IPS-15b (cell line): ENCODE measurements around the gene HSD17B12.
A peak's percentile ranks its signal among the peaks of the same experiment; 100 is the strongest.

ENCODE experiments used
- H3K27me3 ChIP-seq: one replicate; pipeline ENCODE4 v1.6.1; 2013; ENCODE audit warnings: low read length; ENCODE audit not compliant: control insufficient read depth, insufficient read depth
- H3K36me3 ChIP-seq: one replicate; pipeline ENCODE4 v1.6.1; 2013; ENCODE audit warnings: low read length; ENCODE audit not compliant: control insufficient read depth, insufficient read depth
- H3K4me1 ChIP-seq: one replicate; pipeline ENCODE4 v1.6.1; 2013; ENCODE audit warnings: mild to moderate bottlenecking, low read length; ENCODE audit not compliant: control insufficient read depth, insufficient read depth
- H3K4me3 ChIP-seq: one replicate; pipeline ENCODE4 v1.5.1; 2013; ENCODE audit warnings: low read depth, low read length
- H3K9ac ChIP-seq: one replicate; pipeline ENCODE4 v1.6.1; 2013; ENCODE audit warnings: low read depth, mild to moderate bottlenecking, low read length
- H3K9me3 ChIP-seq: one replicate; pipeline ENCODE4 v1.6.1; 2013; ENCODE audit warnings: mild to moderate bottlenecking, low read length; ENCODE audit not compliant: control insufficient read depth, insufficient read depth

The HSD17B12 gene

GRCh38 chr11:43879789-43880639 is 199.5 kb downstream of the HSD17B12 start:
- Histone ChIP-seq H3K27me3 (peaks cover 30% of the 10 kb centered on the region), H3K4me3 (peak overlapping the region; percentile 45), H3K36me3 (no peaks in the 10 kb centered on the region), H3K9ac (no peak overlapping the region), H3K4me1 (no peaks in the 10 kb centered on the region), H3K9me3 (no peaks in the 10 kb centered on the region)

GRCh38 chr11:43880640-43881159 is 200.2 kb downstream of the HSD17B12 start, which contains the start of gene ALKBH3:
Gene ALKBH3 (plus strand): TSS chr11:43880831. CDS start chr11:43882653, 1,822 bp downstream.
- Histone ChIP-seq H3K4me3 (peak within 1 kb of the TSS; percentile 92), H3K4me1 (no peaks in the 10 kb centered on the region), H3K9ac (peak within 1 kb of the TSS; percentile 49), H3K36me3 (no peaks in the 10 kb centered on the region), H3K9me3 (no peaks in the 10 kb centered on the region), H3K27me3 (peaks cover 26% of the 10 kb centered on the region)

GRCh38 chr11:43892851-43893250 is 212.3 kb downstream of the HSD17B12 start:
- H3K27me3 ChIP-seq = no peaks in the 10 kb centered on the region
- no peak overlapping the region for H3K9ac ChIP-seq
- no peaks in the 10 kb centered on the region for H3K9me3 ChIP-seq
- peaks cover 7% of the 10 kb centered on the region for H3K36me3 ChIP-seq
- no peak overlapping the region for H3K4me3 ChIP-seq
- H3K4me1 ChIP-seq = no peaks in the 10 kb centered on the region

- H3K27me3 ChIP-seq = no peaks in the 10 kb centered on the region
- no peaks in the 10 kb centered on the region for H3K9me3 ChIP-seq
- H3K4me1 ChIP-seq = no peaks in the 10 kb centered on the region
- H3K4me3 ChIP-seq = no peak overlapping the region
- peaks cover 13% of the 10 kb centered on the region for H3K36me3 ChIP-seq
- H3K9ac ChIP-seq = no peak overlapping the region
Measured at GRCh38 chr11:43894546-43894945, 214.0 kb downstream of the HSD17B12 start.

- no peak overlapping the region for H3K4me3 ChIP-seq
- no peaks in the 10 kb centered on the region for H3K9me3 ChIP-seq
- no peaks in the 10 kb centered on the region for H3K4me1 ChIP-seq
- no peak overlapping the region for H3K9ac ChIP-seq
- H3K27me3 ChIP-seq = no peaks in the 10 kb centered on the region
- H3K36me3 ChIP-seq = peaks cover 13% of the 10 kb centered on the region
Measured at GRCh38 chr11:43895601-43896000, 215.1 kb downstream of the HSD17B12 start.

- Histone ChIP-seq H3K36me3 (peaks cover 6% of the 10 kb centered on the region), H3K4me3 (no peak overlapping the region), H3K27me3 (no peaks in the 10 kb centered on the region), H3K9me3 (no peaks in the 10 kb centered on the region), H3K4me1 (no peaks in the 10 kb centered on the region), H3K9ac (no peak overlapping the region)
Measured at GRCh38 chr11:43898574-43898973, 218.0 kb downstream of the HSD17B12 start.

GRCh38 chr11:43899094-43899493 is 218.6 kb downstream of the HSD17B12 start:
- H3K27me3 ChIP-seq = no peaks in the 10 kb centered on the region
- H3K4me1 ChIP-seq = no peaks in the 10 kb centered on the region
- H3K9ac ChIP-seq = no peak overlapping the region
- no peak overlapping the region for H3K4me3 ChIP-seq
- peaks cover 6% of the 10 kb centered on the region for H3K36me3 ChIP-seq
- no peaks in the 10 kb centered on the region for H3K9me3 ChIP-seq

GRCh38 chr11:43901551-43901950 is 221.0 kb downstream of the HSD17B12 start:
- no peak overlapping the region for H3K4me3 ChIP-seq
- H3K9me3 ChIP-seq = no peaks in the 10 kb centered on the region
- H3K27me3 ChIP-seq = no peaks in the 10 kb centered on the region
- H3K9ac ChIP-seq = no peak overlapping the region
- peaks cover 6% of the 10 kb centered on the region for H3K36me3 ChIP-seq
- no peaks in the 10 kb centered on the region for H3K4me1 ChIP-seq

GRCh38 chr11:43903078-43903477 is 222.5 kb downstream of the HSD17B12 start:
- H3K9me3 ChIP-seq = no peaks in the 10 kb centered on the region
- H3K27me3 ChIP-seq = no peaks in the 10 kb centered on the region
- H3K4me3 ChIP-seq = no peak overlapping the region
- no peaks in the 10 kb centered on the region for H3K4me1 ChIP-seq
- no peak overlapping the region for H3K9ac ChIP-seq
- peaks cover 6% of the 10 kb centered on the region for H3K36me3 ChIP-seq

- H3K4me1 ChIP-seq = no peaks in the 10 kb centered on the region
- no peak overlapping the region for H3K9ac ChIP-seq
- H3K4me3 ChIP-seq = no peak overlapping the region
- no peaks in the 10 kb centered on the region for H3K9me3 ChIP-seq
- H3K27me3 ChIP-seq = no peaks in the 10 kb centered on the region
- H3K36me3 ChIP-seq = peaks cover 5% of the 10 kb centered on the region
Measured at GRCh38 chr11:43903969-43904368, 223.4 kb downstream of the HSD17B12 start.

- Histone ChIP-seq H3K27me3 (no peaks in the 10 kb centered on the region), H3K9me3 (no peaks in the 10 kb centered on the region), H3K36me3 (no peaks in the 10 kb centered on the region), H3K4me1 (no peaks in the 10 kb centered on the region), H3K9ac (no peak overlapping the region), H3K4me3 (no peak overlapping the region)
Measured at GRCh38 chr11:43904742-43905535, 224.4 kb downstream of the HSD17B12 start.
